Vagina (tissue), 2 donors: Measurements from ENCODE around the gene FLVCR1. TPM values are rescaled to one million over a fixed set of nuclear protein-coding genes. Genes with fewer than 3 reads are reported as not detected.

Experiments used
- DNase-seq, 2 donors: peaks; one replicate each; pipeline ENCODE4 v3.0.0-alpha.2; 2017; ENCODE audit errors: extremely low spot score in 2 of 2
- H3K27ac ChIP-seq: fragments of 200-600 bp; sonication (generic); one replicate; pipeline ENCODE4 v1.5.1; 2019
- H3K27me3 ChIP-seq: fragments of 200-600 bp; sonication (generic); one replicate; pipeline ENCODE4 v1.5.1; 2019
- H3K36me3 ChIP-seq, 2 donors: fragments of 200-600 bp; sonication (generic); one replicate each; pipeline ENCODE4 v1.5.1; 2017 to 2019
- H3K4me1 ChIP-seq: fragments of 200-600 bp; sonication (generic); one replicate; pipeline ENCODE4 v1.5.1; 2019
- H3K4me3 ChIP-seq, 2 donors: fragments of 200-600 bp; sonication (generic); 1 replicate in 1 of 2; 2 replicates in 1 of 2; pipeline ENCODE4 v1.5.1; 2016 to 2019
- H3K9me3 ChIP-seq: fragments of 200-600 bp; sonication (generic); one replicate; pipeline ENCODE4 v1.5.1; 2019
- POLR2A ChIP-seq, 2 donors: fragments of 450-650 bp; IDR thresholded peaks; one replicate each; pipeline ENCODE4 v1.6.1; 2017; ENCODE audit warnings: antibody characterized with exemption in 2 of 2, mild to moderate bottlenecking in 2 of 2, moderate library complexity in 2 of 2
- POLR2AphosphoS5 ChIP-seq, 2 donors: sonication (generic); formaldehyde crosslinking; IDR thresholded peaks; one replicate each; pipeline ENCODE4 v1.9.0; 2017; ENCODE audit warnings: antibody characterized with exemption in 2 of 2, mild to moderate bottlenecking in 2 of 2, low read depth in 1 of 2; ENCODE audit not compliant: insufficient read depth in 1 of 2
- intact Hi-C: fragments of 100-400 bp; cut with DNase I; formaldehyde crosslinking; loops from one replicate; pipeline ENCODE4 v1.15.1; 2023
- total RNA-seq: library from RNA; depleted of rRNA; stranded (reverse); fragments of >200 nt; gene quantifications from one replicate; pipeline ENCODE4 v1.2.3, GENCODE V29; 2016
- TF ChIP-seq, protein P1 (sequence below), 3 experiments: fragments of 450-650 bp in 2 of 3; fragments of 200-600 bp in 1 of 3; sonication (generic) in 1 of 3; IDR thresholded peaks; one replicate each; pipeline ENCODE4 v1.5.1; 2017 to 2019; ENCODE audit warnings: antibody characterized with exemption in 3 of 3, mild to moderate bottlenecking in 2 of 3, moderate library complexity in 2 of 3

FLVCR1 gene
- total RNA-seq, 1 donor from 2014 or later = 5.6 TPM

DNA sequence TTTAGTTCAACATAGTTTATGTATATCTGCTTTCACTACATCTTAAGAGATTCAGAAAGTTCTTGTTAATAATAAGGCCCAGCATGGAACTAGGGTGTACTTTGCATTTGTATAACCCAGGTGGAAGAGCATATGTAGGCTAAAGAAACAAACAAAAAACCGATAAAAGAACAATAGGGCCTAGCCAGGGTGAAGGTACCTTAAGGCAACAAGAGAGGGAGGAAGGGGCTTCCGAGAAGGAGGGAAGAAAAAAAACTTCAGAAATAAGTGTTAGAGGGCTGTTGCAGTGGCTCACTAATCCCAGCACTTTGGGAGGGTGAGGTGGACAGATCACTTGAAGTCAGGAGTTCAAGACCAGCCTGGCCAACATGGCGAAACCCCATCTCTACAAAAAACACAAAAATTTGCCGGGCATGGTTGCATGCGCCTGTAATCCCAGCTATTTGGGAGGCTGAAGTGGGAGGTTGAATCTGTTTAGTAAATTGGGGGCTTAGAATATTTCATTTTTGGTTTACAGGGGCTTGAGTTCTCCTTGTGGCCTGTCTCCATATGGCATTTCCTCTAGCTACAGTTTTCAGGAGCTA lies 5.9 kb upstream of the FLVCR1 start:
- Histone ChIP-seq H3K27ac (no peak overlapping the region), H3K4me1 (peaks cover 9% of the 10 kb centered on the region), H3K27me3 (no peaks in the 10 kb centered on the region), H3K4me3 (no peak overlapping the region), H3K36me3 (no peaks in the 10 kb centered on the region), H3K9me3 (no peaks in the 10 kb centered on the region)
- no peak for DNase-seq
- no peak for TF ChIP-seq POLR2AphosphoS5 (IDR thresholded peaks at IDR 0.05; ENCODE audit: insufficient read depth in 1 of 2, low read depth in 1 of 2)
- TF ChIP-seq, protein P1, sequence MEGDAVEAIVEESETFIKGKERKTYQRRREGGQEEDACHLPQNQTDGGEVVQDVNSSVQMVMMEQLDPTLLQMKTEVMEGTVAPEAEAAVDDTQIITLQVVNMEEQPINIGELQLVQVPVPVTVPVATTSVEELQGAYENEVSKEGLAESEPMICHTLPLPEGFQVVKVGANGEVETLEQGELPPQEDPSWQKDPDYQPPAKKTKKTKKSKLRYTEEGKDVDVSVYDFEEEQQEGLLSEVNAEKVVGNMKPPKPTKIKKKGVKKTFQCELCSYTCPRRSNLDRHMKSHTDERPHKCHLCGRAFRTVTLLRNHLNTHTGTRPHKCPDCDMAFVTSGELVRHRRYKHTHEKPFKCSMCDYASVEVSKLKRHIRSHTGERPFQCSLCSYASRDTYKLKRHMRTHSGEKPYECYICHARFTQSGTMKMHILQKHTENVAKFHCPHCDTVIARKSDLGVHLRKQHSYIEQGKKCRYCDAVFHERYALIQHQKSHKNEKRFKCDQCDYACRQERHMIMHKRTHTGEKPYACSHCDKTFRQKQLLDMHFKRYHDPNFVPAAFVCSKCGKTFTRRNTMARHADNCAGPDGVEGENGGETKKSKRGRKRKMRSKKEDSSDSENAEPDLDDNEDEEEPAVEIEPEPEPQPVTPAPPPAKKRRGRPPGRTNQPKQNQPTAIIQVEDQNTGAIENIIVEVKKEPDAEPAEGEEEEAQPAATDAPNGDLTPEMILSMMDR (IDR thresholded peaks at IDR 0.05) = no peak
- TF ChIP-seq POLR2A (IDR thresholded peaks at IDR 0.05) = no peak
- intact Hi-C loops = no loop called here

- intact Hi-C loops = no loop called here
- no peak overlapping the region for H3K4me3 ChIP-seq
- H3K27ac ChIP-seq = no peak overlapping the region
- H3K36me3 ChIP-seq = no peaks in the 10 kb centered on the region
- peaks cover 14% of the 10 kb centered on the region for H3K4me1 ChIP-seq
- no peaks in the 10 kb centered on the region for H3K9me3 ChIP-seq
- no peak for DNase-seq
- TF ChIP-seq, protein P1 (IDR thresholded peaks at IDR 0.05) = no peak
- TF ChIP-seq POLR2A (IDR thresholded peaks at IDR 0.05) (no peak), POLR2AphosphoS5 (IDR thresholded peaks at IDR 0.05; ENCODE audit: insufficient read depth in 1 of 2, low read depth in 1 of 2) (no peak)
- no peaks in the 10 kb centered on the region for H3K27me3 ChIP-seq
These were observed 4.4 kb upstream of the FLVCR1 start for GRCh38 chr1:212853658-212854057.

DNA sequence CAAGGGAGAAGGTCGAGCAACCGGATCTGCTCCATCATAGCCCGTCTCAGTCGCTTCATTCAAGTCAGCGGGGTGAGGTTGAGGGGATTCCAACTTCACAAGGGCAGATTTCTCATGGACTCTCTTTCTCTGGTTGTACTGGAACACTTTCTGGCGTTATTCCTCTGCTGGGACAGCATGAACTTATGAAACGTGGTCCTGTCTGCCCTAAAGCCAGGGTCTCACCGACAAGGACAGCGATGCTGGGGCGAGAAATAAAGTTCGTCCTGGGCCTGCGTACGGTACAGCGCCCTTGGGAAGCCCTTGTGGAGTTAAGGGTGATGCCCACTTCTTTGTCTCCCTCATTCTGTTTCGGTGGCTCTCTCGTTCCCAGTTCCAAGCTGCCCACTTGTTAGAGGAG lies 1.3 kb upstream of the FLVCR1 start:
- Histone ChIP-seq H3K4me3 (no peak overlapping the region), H3K27ac (no peak overlapping the region), H3K27me3 (no peaks in the 10 kb centered on the region), H3K9me3 (no peaks in the 10 kb centered on the region), H3K4me1 (peaks cover 40% of the 10 kb centered on the region), H3K36me3 (no peaks in the 10 kb centered on the region)
- no peak for DNase-seq
- TF ChIP-seq, protein P1 (IDR thresholded peaks at IDR 0.05) = no peak
- no peak for TF ChIP-seq POLR2AphosphoS5 (IDR thresholded peaks at IDR 0.05; ENCODE audit: insufficient read depth in 1 of 2, low read depth in 1 of 2)
- TF ChIP-seq POLR2A (IDR thresholded peaks at IDR 0.05) = no peak
- intact Hi-C loops = no loop called here

- H3K4me1 ChIP-seq = peaks cover 40% of the 10 kb centered on the region
- no peak for DNase-seq
These were observed 588 bp downstream of the FLVCR1 start for GRCh38 chr1:212858461-212859265.

More at GRCh38 chr1:212858461-212859265, 588 bp downstream of the FLVCR1 start:
- Histone ChIP-seq H3K36me3 (no peaks in the 10 kb centered on the region), H3K9me3 (no peaks in the 10 kb centered on the region), H3K27ac (peak overlapping the region; percentile 87), H3K27me3 (no peaks in the 10 kb centered on the region), H3K4me3 (peak overlapping the region; percentile 78 to 98)
- TF ChIP-seq POLR2AphosphoS5 (IDR thresholded peaks at IDR 0.05; ENCODE audit: insufficient read depth in 1 of 2, low read depth in 1 of 2) = no peak
- no peak for TF ChIP-seq POLR2A (IDR thresholded peaks at IDR 0.05)
- TF ChIP-seq, protein P1 (IDR thresholded peaks at IDR 0.05) = no peak
- intact Hi-C loops = no loop called here
